IMR-90 (cell line): ENCODE measurements around the gene ELFN1. TPM values are rescaled to one million over a fixed set of nuclear protein-coding genes. Genes with fewer than 3 reads are reported as not detected.

Experiments used
- ATAC-seq: fragments of 200-7000 bp; cut with Tn5 transposase; 2 replicates; pipeline ENCODE4 v1.9.1; 2020; ENCODE audit warnings: low read depth, mild to moderate bottlenecking, moderate library complexity
- BruUV-seq: library from RNA; stranded (reverse); fragments of 400-500 nt; replicated peaks from 2 replicates; lab custom pipeline; 2021; lab: Mats Ljungman, UMichigan
- CTCF ChIA-PET: fragments of 300-600 bp; formaldehyde crosslinking; extraction: SDS; loops from one replicate; lab custom pipeline; 2021; ENCODE audit warnings: antibody characterized with exemption; lab: Yijun Ruan, JAX
- POLR2A ChIA-PET: fragments of 300-600 bp; sonication (Branson Sonifier 250); formaldehyde crosslinking; loops from one replicate; lab custom pipeline; 2022; ENCODE audit warnings: antibody characterized with exemption; ENCODE audit not compliant: unreplicated experiment; lab: Charles Lee
- DNase-seq: peaks from one replicate; pipeline ENCODE4 v3.0.0; 2013
- H2AFZ ChIP-seq: replicated peaks from 2 replicates; pipeline ENCODE3; 2013; ENCODE audit warnings: low read length, mild to moderate bottlenecking; ENCODE audit not compliant: poor library complexity
- H2AK5ac ChIP-seq: 2 replicates; pipeline ENCODE4 v1.6.1; 2013; ENCODE audit warnings: low read depth, low read length, inconsistent platforms
- H2AK9ac ChIP-seq: replicated peaks from 2 replicates; pipeline ENCODE3; 2013; ENCODE audit warnings: mild to moderate bottlenecking, low read depth, low read length, moderate library complexity; ENCODE audit not compliant: poor library complexity
- H2BK120ac ChIP-seq: 2 replicates; pipeline ENCODE4 v1.6.1; 2013; ENCODE audit warnings: low read depth, low read length, inconsistent platforms
- H2BK15ac ChIP-seq: 3 replicates; pipeline ENCODE4 v1.6.1; 2013; ENCODE audit warnings: low read depth, low read length, inconsistent platforms
- H2BK20ac ChIP-seq: 2 replicates; pipeline ENCODE4 v1.6.1; 2013; ENCODE audit warnings: low read depth, mild to moderate bottlenecking, inconsistent platforms, low read length, moderate library complexity
- H2BK5ac ChIP-seq: 2 replicates; pipeline ENCODE4 v1.6.1; 2013; ENCODE audit warnings: mild to moderate bottlenecking, low read depth, low read length, inconsistent platforms; ENCODE audit not compliant: poor library complexity, severe bottlenecking
- H3K14ac ChIP-seq: replicated peaks from 2 replicates; pipeline ENCODE4 v1.6.1; 2013; ENCODE audit warnings: low read depth, low read length, inconsistent platforms
- H3K18ac ChIP-seq: 2 replicates; pipeline ENCODE4 v1.6.1; 2013; ENCODE audit warnings: low read depth, low read length, control low read depth
- H3K23ac ChIP-seq: 2 replicates; pipeline ENCODE4 v1.6.1; 2013; ENCODE audit warnings: low read depth, low read length, inconsistent platforms
- H3K27ac ChIP-seq: 2 replicates; pipeline ENCODE4 v1.5.1; 2013; ENCODE audit warnings: mild to moderate bottlenecking, control low read depth, low read length; ENCODE audit not compliant: insufficient read depth
- H3K27me3 ChIP-seq: 2 replicates; pipeline ENCODE4 v1.6.1; 2013; ENCODE audit warnings: low read length; ENCODE audit not compliant: control insufficient read depth, insufficient read depth
- H3K36me3 ChIP-seq: 2 replicates; pipeline ENCODE4 v1.6.1; 2013; ENCODE audit warnings: low read length, mixed read lengths; ENCODE audit not compliant: control insufficient read depth, insufficient read depth
- H3K4ac ChIP-seq: 2 replicates; pipeline ENCODE4 v1.6.1; 2013; ENCODE audit warnings: low read depth, low read length, inconsistent platforms
- H3K4me1 ChIP-seq: 2 replicates; pipeline ENCODE4 v1.6.1; 2013; ENCODE audit warnings: low read length, mixed read lengths; ENCODE audit not compliant: control insufficient read depth, insufficient read depth
- H3K4me2 ChIP-seq: 2 replicates; pipeline ENCODE4 v1.6.1; 2013; ENCODE audit warnings: low read depth, mild to moderate bottlenecking, control low read depth, low read length, moderate library complexity
- H3K4me3 ChIP-seq: 2 replicates; pipeline ENCODE4 v1.5.1; 2013; ENCODE audit warnings: low read depth, mild to moderate bottlenecking, control low read depth, low read length, moderate library complexity; ENCODE audit not compliant: insufficient read depth
- H3K56ac ChIP-seq: 2 replicates; pipeline ENCODE4 v1.6.1; 2013; ENCODE audit warnings: low read length, inconsistent platforms; ENCODE audit not compliant: insufficient read depth; ENCODE audit errors: extremely low read depth
- H3K79me1 ChIP-seq, 2 experiments: 2 replicates each; pipeline ENCODE4 v1.6.1; 2013; ENCODE audit warnings: low read length in 2 of 2, inconsistent platforms in 1 of 2, low read depth in 1 of 2
- H3K9ac ChIP-seq: 2 replicates; pipeline ENCODE4 v1.6.1; 2013; ENCODE audit warnings: low read depth, low read length, control low read depth
- H3K9me1 ChIP-seq: 2 replicates; pipeline ENCODE4 v1.6.1; 2013; ENCODE audit warnings: low read length, inconsistent platforms; ENCODE audit not compliant: insufficient read depth
- H3K9me3 ChIP-seq: 2 replicates; pipeline ENCODE4 v1.6.1; 2013; ENCODE audit warnings: low read length; ENCODE audit not compliant: control insufficient read depth, insufficient read depth
- H4K20me1 ChIP-seq: 2 replicates; pipeline ENCODE4 v1.6.1; 2013; ENCODE audit warnings: low read length, inconsistent platforms; ENCODE audit not compliant: insufficient read depth
- H4K5ac ChIP-seq: 2 replicates; pipeline ENCODE4 v1.6.1; 2013; ENCODE audit warnings: mild to moderate bottlenecking, low read depth, low read length, control low read depth
- H4K8ac ChIP-seq, 2 experiments: 2 replicates each; pipeline ENCODE4 v1.6.1; 2013; ENCODE audit warnings: low read depth in 2 of 2, low read length in 2 of 2, control low read depth in 1 of 2, inconsistent platforms in 1 of 2
- H4K91ac ChIP-seq: 2 replicates; pipeline ENCODE4 v1.6.1; 2013; ENCODE audit warnings: low read depth, low read length, inconsistent platforms; ENCODE audit not compliant: insufficient read depth
- BHLHE40 ChIP-seq: fragments of 150-350 bp; IDR thresholded peaks from 2 replicates; pipeline ENCODE4 v1.6.1; 2016; ENCODE audit warnings: mild to moderate bottlenecking, low read depth, low read length
- CEBPB ChIP-seq: IDR thresholded peaks from 2 replicates; pipeline ENCODE4 v1.6.1; 2012; ENCODE audit warnings: low read depth, low read length, improper control_type of control experiment
- CHD1 ChIP-seq: IDR thresholded peaks from 2 replicates; pipeline ENCODE4 v1.6.1; 2012; ENCODE audit warnings: low read depth, low read length, improper control_type of control experiment
- CTCF ChIP-seq: conservative IDR thresholded peaks from 2 replicates; pipeline ENCODE4 v1.5.1; 2012; ENCODE audit warnings: mild to moderate bottlenecking, low read depth, low read length, improper control_type of control experiment
- ELK1 ChIP-seq: fragments of 150-350 bp; IDR thresholded peaks from 2 replicates; pipeline ENCODE4 v1.6.1; 2016; ENCODE audit warnings: low read depth, mild to moderate bottlenecking, low read length, moderate library complexity, borderline replicate concordance
- FOS ChIP-seq: fragments of 150-350 bp; IDR thresholded peaks from 2 replicates; pipeline ENCODE4 v1.6.1; 2016; ENCODE audit warnings: low read depth, low read length
- MAFK ChIP-seq: IDR thresholded peaks from 2 replicates; pipeline ENCODE4 v1.6.1; 2012; ENCODE audit warnings: low read depth, low read length, improper control_type of control experiment
- MAZ ChIP-seq: IDR thresholded peaks from 2 replicates; pipeline ENCODE4 v1.6.1; 2012; ENCODE audit warnings: low read depth, mild to moderate bottlenecking, low read length, improper control_type of control experiment, moderate library complexity, borderline replicate concordance
- MXI1 ChIP-seq: IDR thresholded peaks from 2 replicates; pipeline ENCODE4 v1.6.1; 2012; ENCODE audit warnings: low read depth, mild to moderate bottlenecking, low read length, moderate library complexity, borderline replicate concordance
- NFE2L2 ChIP-seq: fragments of 150-350 bp; IDR thresholded peaks from 2 replicates; pipeline ENCODE4 v1.6.1; 2016; ENCODE audit warnings: low read depth, mild to moderate bottlenecking, low read length
- POLR2A ChIP-seq: IDR thresholded peaks from 2 replicates; pipeline ENCODE4 v1.6.1; 2012; ENCODE audit warnings: mild to moderate bottlenecking, low read depth, low read length
- RCOR1 ChIP-seq: IDR thresholded peaks from 2 replicates; pipeline ENCODE4 v1.6.1; 2012; ENCODE audit warnings: mild to moderate bottlenecking, low read length, improper control_type of control experiment; ENCODE audit not compliant: insufficient replicate concordance
- SMC3 ChIP-seq: fragments of 150-350 bp; IDR thresholded peaks from 2 replicates; pipeline ENCODE4 v1.6.1; 2016; ENCODE audit warnings: low read depth, mild to moderate bottlenecking, antibody characterized with exemption, low read length, moderate library complexity
- USF2 ChIP-seq: fragments of 150-350 bp; IDR thresholded peaks from 2 replicates; pipeline ENCODE4 v1.6.1; 2017; ENCODE audit warnings: mild to moderate bottlenecking, antibody characterized with exemption, low read length, low read depth
- WGBS, 2 experiments: methylation state at CpG; one replicate each; pipeline versions ENCODE4 v1.1.5 to v1.1.7; 2013; ENCODE audit warnings: missing lambda C conversion rate in 2 of 2; ENCODE audit not compliant: insufficient read length in 1 of 2; ENCODE audit errors: extremely low coverage in 2 of 2; 5-methylcytosine and 5-hydroxymethylcytosine counted together
- dilution Hi-C: fragments of 300-500 bp; cut with HindIII; formaldehyde crosslinking; loops from one replicate; pipeline ENCODE4 v1.14.3; 2018; ENCODE audit warnings: low sequenced_read_pairs; ENCODE audit not compliant: unreplicated experiment
- in situ Hi-C: fragments of 300-500 bp; cut with MboI; formaldehyde crosslinking; loops from 3 replicates; pipeline ENCODE4 v1.14.3; 2019; ENCODE audit warnings: low sequenced_read_pairs, inconsistent platforms, mixed read lengths
- intact Hi-C: fragments of 100-400 bp; cut with micrococcal nuclease; formaldehyde crosslinking; loops from 2 replicates; pipeline ENCODE4 v1.10.0; 2022
- polyA plus RNA-seq, 3 experiments: library from polyadenylated mRNA; depleted of rRNA; stranded (reverse); fragments of >200 nt; gene quantifications; 2 replicates each; pipeline ENCODE4 v1.2.3, GENCODE V29; 2012; ENCODE audit warnings: low replicate concordance in 1 of 3
- total RNA-seq: library from RNA; depleted of rRNA; stranded (reverse); fragments of >200 nt; gene quantifications from 2 replicates; pipeline ENCODE4 v1.2.3, GENCODE V29; 2012

The ELFN1 gene
- total and polyA plus RNA-seq, 2 of the 4 experiments (the other 2 are of a cell fraction): 1.6 to 5.2 TPM

GRCh38 chr7:1753564-1753867 lies 83.4 kb downstream of the ELFN1 start:
- no peak overlapping the region for H3K23ac ChIP-seq
- no peak overlapping the region for H3K18ac ChIP-seq
- no peak overlapping the region for H2AFZ ChIP-seq
- H3K9me3 ChIP-seq: no peaks in the 10 kb centered on the region
- H3K9me1 ChIP-seq: no peaks in the 10 kb centered on the region
- H2AK5ac ChIP-seq: no peak overlapping the region
- no peak overlapping the region for H2BK120ac ChIP-seq
- ChIA-PET POLR2A (no interaction called here), CTCF (no interaction called here)
- no peak overlapping the region for H4K5ac ChIP-seq
- H4K8ac ChIP-seq: no peak overlapping the region
- dilution Hi-C loops (no loop called here), intact Hi-C loops (no loop called here), in situ Hi-C loops (no loop called here)
- no peaks in the 10 kb centered on the region for H3K36me3 ChIP-seq
- H3K79me1 ChIP-seq: no peaks in the 10 kb centered on the region
- no peaks in the 10 kb centered on the region for H3K4me1 ChIP-seq
- no TSS peak for BruUV-seq
- no peak overlapping the region for H4K91ac ChIP-seq
- H3K56ac ChIP-seq: no peak overlapping the region
- H2BK20ac ChIP-seq: no peak overlapping the region
- H2BK15ac ChIP-seq: no peak overlapping the region
- H3K14ac ChIP-seq: no peak overlapping the region
- H2AK9ac ChIP-seq: no peak overlapping the region
- H3K4ac ChIP-seq: no peak overlapping the region
- H3K9ac ChIP-seq: no peak overlapping the region
- H3K4me3 ChIP-seq: no peak overlapping the region
- H3K27me3 ChIP-seq: peaks cover 31% of the 10 kb centered on the region
- H3K27ac ChIP-seq: no peak overlapping the region
- WGBS, 2 experiments: no CpG with 5 or more reads among the region's 10 CpGs
- ATAC-seq (no peak), DNase-seq (no peak)
- TF ChIP-seq MAFK (no peak), ELK1 (no peak), USF2 (no peak), POLR2A (no peak), SMC3 (no peak), MXI1 (no peak), BHLHE40 (no peak), CHD1 (no peak), FOS (no peak), NFE2L2 (no peak), RCOR1 (no peak), MAZ (no peak), CTCF (no peak), CEBPB (no peak)
- no peak overlapping the region for H3K4me2 ChIP-seq
- no peak overlapping the region for H2BK5ac ChIP-seq
- H4K20me1 ChIP-seq: no peaks in the 10 kb centered on the region
